Hematopoietic multipotent progenitor cell (in vitro differentiated cells): Measurements from ENCODE around the gene THNSL1. TPM values are rescaled to one million over a fixed set of nuclear protein-coding genes. Genes with fewer than 3 reads are reported as not detected.
"Not testable (repeated sequence)": the region's sequence is repeated elsewhere in the genome, so short reads cannot be mapped to it uniquely, and the experiment has no call there.

Source experiments
- DNase-seq, 3 donors: peaks; one replicate each; pipeline ENCODE4 v3.0.0-alpha.2; 2011 to 2015; ENCODE audit warnings: low read depth in 2 of 3, low spot score in 2 of 3
- total RNA-seq: library from RNA; depleted of rRNA; stranded (reverse); fragments of >200 nt; gene quantifications from one replicate; pipeline ENCODE4 v1.2.3, GENCODE V29; 2012

Gene THNSL1
- 3.0 TPM for total RNA-seq

GRCh38 chr10:25016376-25017153 lies at the start of gene THNSL1:
Gene THNSL1, plus strand, starts transcription at chr10:25016612. Its CDS starts 6,612 bp downstream, at chr10:25023224.
- peak; percentile 83 to 99 (median 98) for DNase-seq

- no peak for DNase-seq
Measured at GRCh38 chr10:24966962-24967481, 49.4 kb upstream of the THNSL1 start.

DNA sequence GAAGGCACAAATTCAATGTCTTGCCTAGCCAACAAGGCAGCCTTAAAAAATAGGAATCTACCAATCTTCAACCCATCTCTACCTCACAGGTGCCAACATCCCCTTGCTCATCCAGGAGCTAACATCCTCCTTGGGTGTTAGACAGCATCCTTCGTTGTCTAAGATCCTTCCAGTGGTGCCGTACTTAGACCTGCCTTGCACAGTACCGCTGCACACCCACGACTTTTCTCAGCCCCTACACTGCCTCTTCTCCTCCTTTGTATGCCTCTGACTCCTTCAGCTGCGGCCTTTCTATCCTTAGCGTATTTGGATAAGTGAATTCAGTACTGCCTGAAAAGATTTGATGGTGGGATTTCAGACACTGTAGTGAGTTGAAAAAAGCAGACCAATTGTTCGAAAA lies 48.1 kb upstream of the THNSL1 start:
- no peak for DNase-seq

DNA sequence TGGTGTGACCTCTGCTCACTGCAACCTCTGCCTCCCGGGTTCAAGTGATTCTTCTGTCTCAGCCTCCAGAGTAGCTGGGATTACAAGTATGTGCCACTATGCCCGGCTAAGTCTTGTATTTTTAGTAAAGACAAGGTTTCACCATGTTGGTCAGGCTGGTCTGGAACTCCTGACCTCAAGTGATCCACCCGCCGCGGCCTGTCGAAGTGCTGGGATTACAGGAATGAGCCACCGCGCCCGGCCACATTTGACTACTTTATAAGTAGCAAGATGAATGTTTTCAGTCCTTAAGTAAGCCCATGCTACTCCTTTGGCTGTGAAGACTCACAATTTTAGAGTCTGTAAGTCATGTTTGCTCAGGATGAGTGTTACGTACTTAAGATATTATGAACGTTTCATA lies 47.5 kb upstream of the THNSL1 start:
- DNase-seq = not testable (repeated sequence)

GRCh38 chr10:24969841-24970281 lies 46.6 kb upstream of the THNSL1 start:
- no peak for DNase-seq

GRCh38 chr10:24971374-24971773 lies 45.0 kb upstream of the THNSL1 start:
- DNase-seq = no peak

- DNase-seq = no peak
Measured at GRCh38 chr10:24973163-24973562, 43.2 kb upstream of the THNSL1 start.

- no peak for DNase-seq
Measured at GRCh38 chr10:24974976-24975375, 41.4 kb upstream of the THNSL1 start.

GRCh38 chr10:24979685-24980084 lies 36.7 kb upstream of the THNSL1 start:
- no peak for DNase-seq

GRCh38 chr10:24981161-24981710 lies 35.2 kb upstream of the THNSL1 start:
- no peak for DNase-seq

- DNase-seq = no peak
Measured at GRCh38 chr10:24982319-24983112, 33.9 kb upstream of the THNSL1 start.

- DNase-seq = no peak
Measured at GRCh38 chr10:24983130-24983529, 33.3 kb upstream of the THNSL1 start.

GRCh38 chr10:24983946-24984345 lies 32.5 kb upstream of the THNSL1 start:
- DNase-seq = no peak

DNA sequence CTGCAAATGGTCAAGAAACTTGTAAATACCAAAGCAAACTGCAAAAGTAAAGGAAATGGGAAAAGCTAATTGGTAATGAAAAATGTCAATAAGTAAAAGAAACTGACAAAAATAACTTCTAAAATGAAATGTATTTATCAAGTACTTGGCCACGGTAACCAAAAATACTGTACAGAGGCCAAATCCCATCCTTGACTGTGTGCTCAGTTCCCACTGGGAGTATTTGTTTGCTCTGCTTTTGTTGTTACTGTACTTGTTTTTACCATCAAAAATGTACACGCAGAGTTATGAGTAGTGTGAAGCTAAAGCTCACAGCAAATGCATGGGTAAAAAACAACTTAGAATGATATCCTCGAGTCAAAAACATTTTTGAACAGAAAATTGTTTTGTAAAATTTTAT lies 31.5 kb upstream of the THNSL1 start:
- DNase-seq = no peak

GRCh38 chr10:24988831-24989640 lies 27.4 kb upstream of the THNSL1 start:
- DNase-seq = peak in 2 of 3 donors; percentile 57 to 84

- DNase-seq = peak in 1 of 3 donors; percentile 2
Measured at GRCh38 chr10:24989867-24990266, 26.5 kb upstream of the THNSL1 start.

DNA sequence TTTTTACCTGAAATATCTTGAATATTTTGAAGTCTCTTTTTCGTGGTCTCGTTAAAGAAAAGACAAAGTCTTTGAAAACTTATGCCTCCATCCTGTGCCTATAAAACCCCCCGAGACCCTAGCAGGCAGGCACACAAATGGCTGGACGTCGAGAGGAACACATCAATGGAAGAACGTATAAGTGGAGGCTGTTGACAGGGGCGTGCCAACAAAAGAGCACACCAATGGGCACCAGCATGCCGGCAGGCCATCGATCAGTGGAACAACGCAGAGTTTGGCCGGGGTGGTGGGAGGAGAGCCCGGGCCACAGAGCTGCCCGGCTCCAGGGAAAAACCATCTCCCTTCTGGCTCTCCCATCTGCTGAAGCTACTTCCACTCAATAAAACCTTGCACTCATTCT lies 25.1 kb upstream of the THNSL1 start:
- no peak for DNase-seq

DNA sequence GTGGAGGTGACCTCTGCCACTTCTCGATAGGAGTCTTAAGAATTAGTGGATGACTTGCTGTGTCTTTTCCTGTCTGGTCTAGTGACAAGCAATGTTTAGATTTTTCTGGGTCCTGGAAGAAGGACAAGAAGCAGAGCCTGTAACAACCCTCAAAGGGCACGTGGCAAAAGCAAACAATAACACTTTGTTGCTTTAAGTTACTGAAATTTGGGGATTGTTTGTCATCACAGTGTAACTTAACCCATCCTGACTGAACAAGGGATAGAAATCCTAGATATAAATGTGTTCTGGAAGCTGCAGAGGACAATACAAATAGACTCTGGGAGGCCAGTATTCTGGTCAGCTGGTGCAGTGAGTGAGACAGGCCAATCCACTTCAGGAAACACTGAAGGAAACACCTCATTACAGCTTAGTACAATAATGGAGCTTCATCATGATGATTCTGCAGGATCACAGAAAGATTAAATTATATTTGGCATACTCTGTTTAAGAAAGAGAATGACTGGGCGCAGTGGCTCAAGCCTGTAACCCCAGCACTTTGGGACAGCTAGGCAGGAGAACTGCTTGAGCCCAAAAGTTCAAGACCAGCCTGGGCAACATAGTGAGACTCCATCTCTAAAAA lies 23.8 kb upstream of the THNSL1 start:
- DNase-seq = peak in 1 of 3 donors; percentile 7

DNA sequence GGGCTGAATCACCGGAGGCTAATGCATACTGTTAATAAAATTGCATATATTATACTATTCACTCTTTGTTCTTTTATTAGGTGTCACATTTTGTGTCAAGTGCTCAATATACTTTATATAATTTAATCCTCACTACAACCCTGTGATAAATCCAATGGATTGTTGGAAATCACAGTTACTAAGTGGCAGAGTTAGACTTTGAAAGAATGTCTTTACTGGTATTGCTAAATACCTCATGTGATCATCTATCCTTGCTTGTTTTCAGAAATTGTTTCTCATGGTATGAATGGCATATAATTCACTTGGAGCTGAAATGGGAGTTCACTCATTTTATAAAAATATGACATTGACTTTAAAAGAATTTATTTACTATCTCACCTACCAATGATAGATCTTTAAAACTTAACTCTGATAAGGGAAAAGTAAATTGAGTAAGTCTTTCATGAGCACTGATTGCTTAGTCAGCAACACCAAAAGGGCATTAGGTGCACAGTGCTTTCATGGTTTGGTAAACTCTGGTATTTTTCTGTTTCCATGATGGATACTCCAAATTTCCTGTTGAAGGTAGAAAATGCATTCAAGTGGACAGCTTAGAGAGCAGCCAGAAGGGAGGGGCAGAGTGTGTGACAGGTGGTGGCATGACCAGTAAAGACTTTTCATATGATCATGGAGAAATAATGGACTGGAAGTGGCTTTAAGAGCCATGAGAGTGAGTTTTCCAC lies 23.0 kb upstream of the THNSL1 start:
- no peak for DNase-seq
